Hematopoietic multipotent progenitor cell treated with erythropoietin and hydrocortisone succinate and interleukin-3 and kit ligand, for 8 days (in vitro differentiated cells): Measurements from ENCODE around the gene AOC1.
A peak's percentile ranks its signal among the peaks of the same experiment; 100 is the strongest.

Source experiments
- DNase-seq: peaks from one replicate; pipeline ENCODE4 v3.0.0-alpha.2; 2015

The AOC1 gene

GRCh38 chr7:150858236-150859197, 6.2 kb downstream of the AOC1 start:
- no peak for DNase-seq

- no peak for DNase-seq
Observed at GRCh38 chr7:150860291-150860977, 8.1 kb downstream of the AOC1 start.

DNA sequence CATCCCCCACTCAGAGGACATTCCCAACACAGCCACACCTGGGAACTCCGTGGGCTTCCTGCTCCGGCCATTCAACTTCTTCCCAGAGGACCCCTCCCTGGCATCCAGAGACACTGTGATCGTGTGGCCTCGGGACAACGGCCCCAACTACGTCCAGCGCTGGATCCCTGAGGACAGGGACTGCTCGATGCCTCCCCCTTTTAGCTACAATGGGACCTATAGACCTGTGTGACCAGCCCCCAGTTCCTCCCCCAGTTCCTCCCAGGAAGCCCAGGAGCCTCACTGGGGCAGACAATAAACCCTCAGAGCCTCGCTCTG, 8.6 kb downstream of the AOC1 start:
- no peak for DNase-seq

GRCh38 chr7:150862356-150862755, 10.0 kb downstream of the AOC1 start:
- no peak for DNase-seq

DNA sequence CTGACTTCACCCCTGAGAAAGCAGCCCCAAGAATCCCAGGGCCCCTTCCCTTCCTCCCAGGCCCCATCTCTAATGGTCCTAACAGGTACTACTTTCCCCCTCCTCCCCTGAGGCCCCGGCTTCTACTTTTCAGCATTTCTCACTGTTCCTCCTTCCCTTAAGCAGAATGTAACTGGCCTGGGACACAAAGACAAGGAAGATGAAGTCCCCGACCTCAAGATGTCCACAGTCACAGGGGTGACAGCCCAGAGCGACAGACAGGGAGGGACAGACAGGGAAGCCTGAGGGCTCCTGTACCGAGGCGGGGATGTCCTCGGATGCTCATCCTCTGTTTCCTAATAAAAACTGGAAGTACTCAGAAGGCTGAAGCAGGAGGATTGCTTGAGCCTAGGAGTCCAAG, 11.6 kb downstream of the AOC1 start:
- no peak for DNase-seq

- DNase-seq: no peak
Observed at GRCh38 chr7:150866932-150867564, 14.7 kb downstream of the AOC1 start.

DNA sequence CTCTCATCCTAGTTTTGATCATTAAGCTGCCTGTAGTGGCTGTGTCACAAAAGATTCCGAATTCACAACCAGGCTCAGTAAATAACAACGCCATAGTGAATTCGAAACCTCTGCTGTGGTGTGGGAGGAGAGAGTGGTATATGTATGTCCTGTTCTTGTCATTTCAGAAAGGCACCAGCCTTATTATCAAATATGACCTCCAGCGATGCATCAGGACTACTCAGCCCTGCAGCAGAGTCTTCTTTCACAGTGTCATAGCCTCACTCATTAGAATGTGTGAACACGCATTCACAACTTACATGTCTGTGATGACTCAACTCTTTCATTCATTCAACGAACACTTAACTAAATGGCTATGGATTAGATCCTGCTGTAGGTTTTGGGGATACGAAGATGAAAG, 15.3 kb downstream of the AOC1 start:
- no peak for DNase-seq

DNA sequence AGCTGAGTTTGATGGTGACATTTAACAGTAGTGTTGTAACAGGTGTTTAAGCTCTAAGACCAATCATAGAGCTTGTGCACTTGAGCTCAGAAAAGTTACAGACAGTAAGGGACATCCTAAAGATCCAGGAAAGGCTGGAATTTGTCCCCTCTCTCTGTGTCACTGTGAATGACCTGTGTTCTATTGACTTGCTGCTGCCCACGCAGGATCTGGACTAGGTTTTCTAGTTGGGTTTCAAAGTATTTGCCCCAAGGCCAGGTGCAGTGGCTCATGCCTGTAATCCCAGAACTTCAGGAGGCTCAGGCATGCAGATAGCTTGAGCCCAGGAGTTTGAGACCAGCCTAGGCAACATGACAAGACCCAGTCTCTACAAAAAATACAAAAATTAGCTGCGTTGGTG, 17.1 kb downstream of the AOC1 start:
- no peak for DNase-seq

DNA sequence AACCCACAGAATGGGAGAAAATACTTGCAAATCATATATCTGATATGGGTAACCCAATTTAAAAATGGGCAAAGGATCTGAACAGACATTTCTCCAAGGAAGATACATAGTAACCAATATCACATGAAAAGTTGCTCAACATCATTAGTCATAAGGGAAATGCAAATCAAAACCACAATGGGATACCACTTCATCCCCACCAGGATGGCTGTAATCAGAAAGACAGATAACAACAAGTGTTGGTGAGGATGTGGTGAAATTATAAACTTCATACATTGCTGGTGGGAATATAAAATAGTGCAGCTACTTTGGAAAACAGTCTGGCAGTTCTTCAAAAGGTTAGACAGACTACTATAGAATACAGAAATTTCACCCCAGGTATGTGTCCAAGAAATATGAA, 19.3 kb downstream of the AOC1 start:
- DNase-seq: no peak

GRCh38 chr7:150874401-150875198, 22.3 kb downstream of the AOC1 start:
- no peak for DNase-seq

GRCh38 chr7:150875791-150876190, 23.5 kb downstream of the AOC1 start:
- peak; percentile 31 for DNase-seq

DNA sequence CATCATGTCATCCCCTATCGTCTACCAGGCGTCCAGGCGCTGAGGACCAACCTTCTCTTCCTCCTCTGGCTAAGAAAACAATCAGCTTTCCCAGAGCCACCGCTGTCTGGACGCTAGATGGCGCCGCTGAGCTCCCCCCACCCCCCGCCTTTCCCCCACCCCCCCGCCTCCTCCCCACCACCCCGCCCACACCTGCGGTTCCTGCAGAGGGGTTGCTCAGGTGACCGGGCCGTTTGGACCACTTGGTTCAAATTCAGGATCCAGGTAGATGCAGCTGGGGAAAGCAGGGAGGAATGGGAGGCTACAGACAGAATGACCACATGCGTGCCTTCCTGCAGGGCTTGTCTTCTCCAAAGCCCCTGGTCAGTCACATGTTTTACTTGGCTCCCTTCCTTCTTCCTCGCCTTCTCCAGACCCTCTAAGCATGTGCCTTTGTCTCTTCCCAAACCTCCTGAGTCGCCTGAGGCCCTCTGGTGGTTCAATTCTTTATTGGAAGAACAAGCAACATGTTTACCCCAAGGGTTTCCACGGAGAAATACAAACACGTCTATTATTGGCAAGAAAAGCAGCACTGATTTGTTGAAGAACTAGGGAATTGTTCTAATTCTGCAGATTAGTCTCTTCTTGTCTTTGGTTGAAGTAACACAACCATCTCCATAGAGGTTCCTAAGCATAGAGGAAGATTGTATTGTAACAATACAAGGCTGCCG, 24.7 kb downstream of the AOC1 start:
- DNase-seq: peak; percentile 75

- DNase-seq: no peak
Observed at GRCh38 chr7:150877536-150877935, 25.2 kb downstream of the AOC1 start.

DNA sequence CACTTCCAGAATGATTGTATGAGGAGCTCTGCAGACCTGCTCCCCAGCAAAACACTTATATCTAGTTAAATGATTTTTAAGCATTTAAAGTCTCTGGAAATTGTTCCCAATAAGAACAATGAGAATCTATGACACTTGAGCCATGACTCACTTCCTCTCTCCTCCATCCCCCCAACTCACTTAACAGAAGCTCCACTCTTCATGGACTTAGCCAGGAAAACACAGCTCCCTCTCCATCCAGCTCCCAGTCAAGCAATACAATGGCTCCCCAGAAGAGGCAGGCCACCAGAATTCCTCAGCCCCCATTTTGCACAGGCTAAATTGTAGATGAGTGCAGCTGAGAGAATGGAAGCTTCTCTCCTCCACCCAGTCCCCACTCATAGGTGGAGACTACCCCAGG, 27.0 kb downstream of the AOC1 start:
- no peak for DNase-seq

DNA sequence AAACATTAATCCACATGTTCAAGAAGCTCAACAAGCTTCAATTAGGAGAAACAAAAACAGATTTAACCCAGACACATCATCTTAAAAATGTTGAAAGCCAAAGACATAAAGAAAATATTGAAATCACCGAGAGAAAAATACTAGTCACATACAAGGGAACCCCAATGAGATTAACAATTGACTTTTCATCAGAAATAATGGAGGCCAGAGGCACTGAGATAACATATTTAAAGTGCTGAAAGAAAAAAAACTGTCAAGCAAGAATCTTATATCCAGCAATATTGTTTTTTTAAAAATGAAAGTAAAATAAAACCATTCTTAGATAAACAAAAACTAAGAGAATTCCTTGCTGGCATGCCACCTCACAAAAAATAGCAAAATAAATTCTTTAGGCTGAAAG, 28.9 kb downstream of the AOC1 start:
- DNase-seq: no peak

GRCh38 chr7:150890853-150891584, 38.7 kb downstream of the AOC1 start:
- no peak for DNase-seq

- DNase-seq: no peak
Observed at GRCh38 chr7:150891740-150892139, 39.4 kb downstream of the AOC1 start.

- no peak for DNase-seq
Observed at GRCh38 chr7:150895809-150896208, 43.5 kb downstream of the AOC1 start.

- no peak for DNase-seq
Observed at GRCh38 chr7:150896562-150897209, 44.4 kb downstream of the AOC1 start.

DNA sequence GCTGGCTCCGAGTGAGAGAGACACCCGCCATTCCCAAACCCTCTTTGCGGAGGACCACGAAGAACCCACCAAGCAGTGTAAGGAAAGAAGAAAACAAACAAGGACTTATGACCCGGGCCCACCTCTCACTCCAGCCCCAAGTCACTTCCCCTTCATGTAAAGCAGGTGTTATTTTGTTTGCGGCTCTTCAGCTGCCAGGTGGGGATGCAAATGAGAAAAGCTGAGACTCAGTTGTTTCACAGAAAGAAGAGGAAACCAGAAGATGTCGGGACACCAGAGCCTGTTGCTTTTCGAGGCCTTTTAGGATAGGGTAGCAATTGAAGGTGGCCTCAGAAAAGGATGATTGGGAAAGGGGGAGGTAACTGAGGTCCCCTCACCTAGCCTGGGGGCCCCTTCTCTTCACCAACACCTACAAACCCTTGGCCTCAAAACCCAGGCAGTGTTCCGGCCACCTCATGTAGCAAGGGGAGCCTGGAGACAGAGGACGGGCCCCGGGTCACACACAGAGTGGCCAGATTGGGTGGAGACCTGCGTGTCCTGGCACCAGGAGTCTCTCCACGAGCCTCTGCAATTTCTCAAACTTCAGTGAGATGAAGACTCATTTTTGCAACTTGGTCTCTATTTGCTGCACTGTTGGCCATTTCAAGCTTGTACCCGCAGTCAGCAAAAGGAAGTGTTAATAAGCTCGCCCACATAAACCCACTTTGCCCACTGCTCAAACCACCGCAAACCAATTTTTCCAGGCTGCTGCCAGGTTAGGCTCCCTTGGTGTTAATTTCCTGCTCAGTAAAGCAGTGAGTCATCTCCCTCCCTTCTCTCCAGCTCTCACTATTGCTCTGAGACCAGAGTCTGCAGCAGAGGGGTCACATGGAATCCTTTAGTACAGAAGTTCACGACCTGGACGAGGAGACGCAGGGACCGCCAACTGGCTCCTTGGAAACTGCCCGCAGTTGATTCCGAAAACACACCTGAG, 45.5 kb downstream of the AOC1 start:
- no peak for DNase-seq
